Right lobe of liver (tissue), 4 donors: ENCODE data around the gene WDR93.

Experiments used
- POLR2A ChIP-seq: fragments of 450-650 bp; IDR thresholded peaks from one replicate; pipeline ENCODE4 v1.6.1; 2017; ENCODE audit warnings: antibody characterized with exemption, mild to moderate bottlenecking
- TF ChIP-seq, protein P1 (sequence below), 4 donors: fragments of 200-600 bp in 3 of 4; fragments of 450-650 bp in 1 of 4; IDR thresholded peaks; one replicate each; pipeline versions ENCODE4 v1.5.1 to v1.8.0; 2016 to 2022; ENCODE audit warnings: antibody characterized with exemption in 4 of 4, mild to moderate bottlenecking in 2 of 4
- donor health status: DM: no; HTN: no; CAD: no.
- donor health status: DM: no; HTN: no; CAD: no.
- donor health status: DM: no; HTN: yes; CAD: no.

DNA sequence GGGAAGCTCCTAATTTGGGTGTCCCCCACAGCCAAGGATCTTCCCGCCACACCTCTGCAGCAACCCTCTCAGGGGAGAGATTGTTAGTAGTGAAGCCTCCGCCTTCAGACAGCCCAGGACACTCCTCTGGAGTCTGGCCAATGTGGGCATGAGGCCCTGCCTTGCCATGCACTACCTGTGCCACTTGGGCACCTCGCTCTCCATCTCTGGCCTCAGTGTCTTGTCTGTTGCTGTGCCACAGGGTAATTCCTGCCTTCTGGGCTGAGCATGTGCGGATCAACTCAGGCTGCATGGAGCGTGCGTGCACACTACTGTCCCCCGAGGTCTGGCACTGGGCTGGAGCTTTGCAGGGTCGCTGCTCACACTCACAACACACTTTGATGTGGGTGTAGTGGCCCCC, 68.4 kb downstream of the WDR93 start:
- TF ChIP-seq, protein P1, sequence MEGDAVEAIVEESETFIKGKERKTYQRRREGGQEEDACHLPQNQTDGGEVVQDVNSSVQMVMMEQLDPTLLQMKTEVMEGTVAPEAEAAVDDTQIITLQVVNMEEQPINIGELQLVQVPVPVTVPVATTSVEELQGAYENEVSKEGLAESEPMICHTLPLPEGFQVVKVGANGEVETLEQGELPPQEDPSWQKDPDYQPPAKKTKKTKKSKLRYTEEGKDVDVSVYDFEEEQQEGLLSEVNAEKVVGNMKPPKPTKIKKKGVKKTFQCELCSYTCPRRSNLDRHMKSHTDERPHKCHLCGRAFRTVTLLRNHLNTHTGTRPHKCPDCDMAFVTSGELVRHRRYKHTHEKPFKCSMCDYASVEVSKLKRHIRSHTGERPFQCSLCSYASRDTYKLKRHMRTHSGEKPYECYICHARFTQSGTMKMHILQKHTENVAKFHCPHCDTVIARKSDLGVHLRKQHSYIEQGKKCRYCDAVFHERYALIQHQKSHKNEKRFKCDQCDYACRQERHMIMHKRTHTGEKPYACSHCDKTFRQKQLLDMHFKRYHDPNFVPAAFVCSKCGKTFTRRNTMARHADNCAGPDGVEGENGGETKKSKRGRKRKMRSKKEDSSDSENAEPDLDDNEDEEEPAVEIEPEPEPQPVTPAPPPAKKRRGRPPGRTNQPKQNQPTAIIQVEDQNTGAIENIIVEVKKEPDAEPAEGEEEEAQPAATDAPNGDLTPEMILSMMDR (IDR thresholded peaks at IDR 0.05) = no peak
- no peak for TF ChIP-seq POLR2A
